ENCODE measurements around the gene ZFYVE28. TPM values are rescaled to one million over a fixed set of nuclear protein-coding genes. Genes with fewer than 3 reads are reported as not detected.

ZFYVE28 gene
- total and polyA plus RNA-seq, 10 of the 15 experiments (the other 5 are each of a cell fraction or from before 2014, with no cell fraction given): 0.06 to 1.9 (median 0.22) TPM; not detected in 1

DNA sequence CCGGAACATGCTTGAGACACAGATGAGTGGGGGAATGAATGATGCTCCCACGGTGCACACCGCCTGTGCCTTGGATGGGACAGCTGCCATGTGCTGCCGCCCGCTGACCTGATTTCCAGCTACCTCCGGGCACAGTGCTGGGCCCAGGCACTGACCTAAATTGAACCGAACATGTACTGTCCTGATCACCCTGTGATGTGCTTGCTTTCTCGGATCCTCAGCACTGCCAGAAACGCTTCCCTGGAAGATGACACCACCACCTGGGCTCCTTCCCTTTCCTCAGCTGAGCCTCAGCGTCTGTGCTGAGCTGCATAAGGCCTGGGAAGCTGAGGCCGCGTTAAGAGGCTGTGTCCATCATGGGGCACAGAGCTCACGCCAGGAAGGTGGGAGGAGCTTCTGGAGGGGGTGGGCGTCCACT lies 117.2 kb downstream of the ZFYVE28 start:
- Histone ChIP-seq H3K4me1 (ENCODE audit: control insufficient read depth, insufficient read depth, low read length) (no peaks in the 10 kb centered on the region; the same call in 1 of the 2 replicates), H4K20me1 (ENCODE audit: control insufficient read depth, insufficient read depth) (no peaks in the 10 kb centered on the region), H3K27ac (ENCODE audit: control insufficient read depth, insufficient read depth) (no peak overlapping the region), H3K4me2 (ENCODE audit: control insufficient read depth, insufficient read depth) (no peak overlapping the region), H2AFZ (ENCODE audit: control insufficient read depth, low read depth, low read length) (no peak overlapping the region), H3K79me2 (ENCODE audit: control insufficient read depth, insufficient read depth, low read length) (no peaks in the 10 kb centered on the region), H3K27me3 (replicated peaks in 1 of 2; ENCODE audit: control insufficient read depth in 2 of 2, insufficient read depth in 2 of 2, low read length in 1 of 2) (no peaks in the 10 kb centered on the region), H3K36me3 (ENCODE audit: control insufficient read depth in 2 of 2, insufficient read depth in 2 of 2, low read length in 1 of 2) (no peaks in the 10 kb centered on the region), H3K9me3 (replicated peaks; ENCODE audit: control insufficient read depth, insufficient read depth, low read length) (no peaks in the 10 kb centered on the region), H3K9ac (ENCODE audit: control insufficient read depth, insufficient read depth, low read length) (no peak overlapping the region), H3K4me3 (no peak overlapping the region)
- CTCF ChIA-PET: no interaction called here
- TF ChIP-seq SUZ12 (IDR thresholded peaks at IDR 0.05; ENCODE audit: unreplicated experiment) (no peak), POLR2AphosphoS5 (IDR thresholded peaks at IDR 0.05; ENCODE audit: low read length) (no peak)
- intact Hi-C loops (cut with micrococcal nuclease; ENCODE audit: unreplicated experiment): no loop called here
- FAIRE-seq: no peak
- SMC1A ChIA-PET (ENCODE audit: uncharacterized antibody, unreplicated experiment): no interaction called here
- BruUV-seq (replicated peaks): no TSS peak
- in situ Hi-C loops (cut with MboI): no loop called here
- DNase-seq (ENCODE audit: low read depth, low spot score): no peak
- ATAC-seq: no peak
- WGBS (ENCODE audit: insufficient coverage, insufficient replicate concordance, low lambda C conversion rate, missing lambda C conversion rate): 57% methylated on average over 14 of the region's 14 CpGs
- RAD21 ChIA-PET (ENCODE audit: unreplicated experiment): no interaction called here
- POLR2A ChIA-PET: no interaction called here

DNA sequence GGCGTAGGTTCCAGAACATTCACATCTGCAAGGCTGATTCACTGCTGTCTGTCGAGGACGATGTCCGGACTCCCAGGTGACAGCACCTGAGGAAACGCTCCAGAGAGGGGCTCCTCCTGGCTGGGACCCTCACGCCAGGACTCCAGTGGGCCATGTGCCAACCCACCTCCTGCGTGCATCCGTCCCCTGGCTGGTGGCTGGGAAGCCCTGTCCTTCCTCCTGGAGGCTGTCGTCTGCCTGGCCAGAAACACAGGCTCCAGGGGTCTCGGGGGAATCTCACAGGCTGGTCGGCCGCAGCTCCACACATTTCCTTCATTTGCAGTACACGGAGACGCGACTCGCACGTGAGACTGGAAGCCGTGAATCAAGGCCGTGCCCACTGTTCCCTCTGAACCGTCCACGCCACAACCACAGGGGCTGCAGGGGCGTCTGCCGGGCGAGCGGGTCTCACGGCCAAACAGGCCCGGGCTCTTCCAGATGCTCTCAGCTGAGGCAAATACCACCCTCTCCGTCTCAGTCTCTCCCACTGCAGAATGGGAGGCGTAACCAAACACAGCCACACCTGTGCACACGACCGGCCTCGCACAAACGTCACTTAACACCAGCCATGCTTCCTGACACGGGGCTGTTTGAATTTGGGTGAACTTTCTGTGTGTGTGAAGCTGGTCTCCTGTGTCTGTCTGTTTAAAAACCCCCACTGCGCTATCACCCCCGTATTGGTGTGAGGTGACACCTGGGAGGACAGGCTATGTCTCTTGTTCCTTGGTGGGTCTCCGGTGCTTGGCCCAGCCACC lies 117.8 kb downstream of the ZFYVE28 start:
- RAD21 ChIA-PET (ENCODE audit: unreplicated experiment): no interaction called here
- H3K4me1 ChIP-seq (ENCODE audit: control insufficient read depth, insufficient read depth, low read length): no peaks in the 10 kb centered on the region
- in situ Hi-C loops (cut with MboI): no loop called here
- no peak for DNase-seq (ENCODE audit: low read depth, low spot score)
- no peaks in the 10 kb centered on the region for H3K36me3 ChIP-seq (ENCODE audit: control insufficient read depth in 2 of 2, insufficient read depth in 2 of 2, low read length in 1 of 2)
- H3K27me3 ChIP-seq (replicated peaks in 1 of 2; ENCODE audit: control insufficient read depth in 2 of 2, insufficient read depth in 2 of 2, low read length in 1 of 2): no peaks in the 10 kb centered on the region
- SMC1A ChIA-PET (ENCODE audit: uncharacterized antibody, unreplicated experiment): no interaction called here
- H3K9ac ChIP-seq (ENCODE audit: control insufficient read depth, insufficient read depth, low read length): no peak overlapping the region
- no TSS peak for BruUV-seq (replicated peaks)
- H3K9me3 ChIP-seq (replicated peaks; ENCODE audit: control insufficient read depth, insufficient read depth, low read length): no peaks in the 10 kb centered on the region
- CTCF ChIA-PET: no interaction called here
- no peaks in the 10 kb centered on the region for H3K79me2 ChIP-seq (ENCODE audit: control insufficient read depth, insufficient read depth, low read length)
- POLR2A ChIA-PET: interaction anchor here (0.6 kb wide), 2 partner anchors 9 to 235 kb away, joined by 3 read pairs; no protein-coding TSS in a partner anchor
- no peak overlapping the region for H3K27ac ChIP-seq (ENCODE audit: control insufficient read depth, insufficient read depth)
- no peak for FAIRE-seq
- no peak for ATAC-seq
- no peak for TF ChIP-seq KLF5 (IDR thresholded peaks at IDR 0.05; ENCODE audit: partially characterized antibody)
- no peak for TF ChIP-seq FOXM1 (IDR thresholded peaks at IDR 0.05; ENCODE audit: low read depth, low read length)
- TF ChIP-seq, protein P1, sequence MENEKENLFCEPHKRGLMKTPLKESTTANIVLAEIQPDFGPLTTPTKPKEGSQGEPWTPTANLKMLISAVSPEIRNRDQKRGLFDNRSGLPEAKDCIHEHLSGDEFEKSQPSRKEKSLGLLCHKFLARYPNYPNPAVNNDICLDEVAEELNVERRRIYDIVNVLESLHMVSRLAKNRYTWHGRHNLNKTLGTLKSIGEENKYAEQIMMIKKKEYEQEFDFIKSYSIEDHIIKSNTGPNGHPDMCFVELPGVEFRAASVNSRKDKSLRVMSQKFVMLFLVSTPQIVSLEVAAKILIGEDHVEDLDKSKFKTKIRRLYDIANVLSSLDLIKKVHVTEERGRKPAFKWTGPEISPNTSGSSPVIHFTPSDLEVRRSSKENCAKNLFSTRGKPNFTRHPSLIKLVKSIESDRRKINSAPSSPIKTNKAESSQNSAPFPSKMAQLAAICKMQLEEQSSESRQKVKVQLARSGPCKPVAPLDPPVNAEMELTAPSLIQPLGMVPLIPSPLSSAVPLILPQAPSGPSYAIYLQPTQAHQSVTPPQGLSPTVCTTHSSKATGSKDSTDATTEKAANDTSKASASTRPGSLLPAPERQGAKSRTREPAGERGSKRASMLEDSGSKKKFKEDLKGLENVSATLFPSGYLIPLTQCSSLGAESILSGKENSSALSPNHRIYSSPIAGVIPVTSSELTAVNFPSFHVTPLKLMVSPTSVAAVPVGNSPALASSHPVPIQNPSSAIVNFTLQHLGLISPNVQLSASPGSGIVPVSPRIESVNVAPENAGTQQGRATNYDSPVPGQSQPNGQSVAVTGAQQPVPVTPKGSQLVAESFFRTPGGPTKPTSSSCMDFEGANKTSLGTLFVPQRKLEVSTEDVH (IDR thresholded peaks at IDR 0.05; ENCODE audit: low read depth, partially characterized antibody): no peak
- TF ChIP-seq PAX8 (IDR thresholded peaks at IDR 0.05): no peak
- no peak for TF ChIP-seq ZZZ3 (IDR thresholded peaks at IDR 0.05; ENCODE audit: control insufficient read depth, insufficient read length, low read depth)
- no peak for TF ChIP-seq ETV6 (conservative IDR thresholded peaks at IDR 0.05 in 1 of 2, IDR thresholded peaks at IDR 0.05 in 1 of 2; ENCODE audit: borderline replicate concordance in 1 of 2, low read depth in 1 of 2)
- H3K4me3 ChIP-seq: no peak overlapping the region
- WGBS (ENCODE audit: insufficient coverage, insufficient replicate concordance, low lambda C conversion rate, missing lambda C conversion rate): 69% methylated on average over 36 of the region's 37 CpGs
- no peaks in the 10 kb centered on the region for H4K20me1 ChIP-seq (ENCODE audit: control insufficient read depth, insufficient read depth)
- H2AFZ ChIP-seq (ENCODE audit: control insufficient read depth, low read depth, low read length): no peak overlapping the region
- intact Hi-C loops (cut with micrococcal nuclease; ENCODE audit: unreplicated experiment): no loop called here
- H3K4me2 ChIP-seq (ENCODE audit: control insufficient read depth, insufficient read depth): no peak overlapping the region

Measured in GM12878 (cell line).